GM21367 (cell line): Measurements from ENCODE around the gene C2CD4C.
"Not testable (repeated sequence)": the region's sequence is repeated elsewhere in the genome, so short reads cannot be mapped to it uniquely, and the experiment has no call there.

Experiments used
- ATAC-seq: cut with Tn5 transposase; IDR thresholded peaks from one replicate; pipeline ENCODE4 v1.9.1; 2021; ENCODE audit not compliant: unreplicated experiment

C2CD4C gene

DNA sequence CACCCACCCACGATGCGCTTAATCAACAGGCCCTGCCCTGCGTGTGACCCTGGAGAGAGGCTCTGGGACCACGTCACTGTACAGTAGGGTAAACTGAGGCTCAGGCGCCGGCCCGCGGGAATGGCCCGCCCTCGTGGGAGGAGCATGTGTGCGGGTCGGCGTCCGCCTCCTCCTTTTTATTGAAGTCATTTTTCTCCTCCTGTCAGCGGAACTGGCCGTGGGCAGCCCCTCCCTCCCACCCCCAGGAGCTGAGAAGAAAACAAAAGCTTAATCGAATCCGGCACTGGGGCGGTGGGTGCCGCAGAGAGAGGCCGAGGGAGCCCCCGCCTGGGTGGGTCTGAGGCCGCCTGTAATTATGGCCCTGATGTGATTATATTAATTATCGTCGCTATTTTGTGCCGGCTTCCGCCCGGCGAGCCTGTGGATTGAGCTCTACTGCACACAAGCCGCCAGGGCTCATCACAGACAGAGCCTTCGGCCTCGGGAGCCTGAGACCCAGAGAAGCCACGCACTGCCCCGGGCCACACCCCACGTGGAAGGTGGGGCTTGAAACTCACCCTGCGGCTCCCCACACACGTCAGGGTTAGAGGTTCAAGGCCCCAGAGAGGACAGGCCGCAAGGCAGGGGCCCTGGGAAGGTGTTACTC is 7.0 kb downstream of the C2CD4C start:
- ATAC-seq, result no peak

DNA sequence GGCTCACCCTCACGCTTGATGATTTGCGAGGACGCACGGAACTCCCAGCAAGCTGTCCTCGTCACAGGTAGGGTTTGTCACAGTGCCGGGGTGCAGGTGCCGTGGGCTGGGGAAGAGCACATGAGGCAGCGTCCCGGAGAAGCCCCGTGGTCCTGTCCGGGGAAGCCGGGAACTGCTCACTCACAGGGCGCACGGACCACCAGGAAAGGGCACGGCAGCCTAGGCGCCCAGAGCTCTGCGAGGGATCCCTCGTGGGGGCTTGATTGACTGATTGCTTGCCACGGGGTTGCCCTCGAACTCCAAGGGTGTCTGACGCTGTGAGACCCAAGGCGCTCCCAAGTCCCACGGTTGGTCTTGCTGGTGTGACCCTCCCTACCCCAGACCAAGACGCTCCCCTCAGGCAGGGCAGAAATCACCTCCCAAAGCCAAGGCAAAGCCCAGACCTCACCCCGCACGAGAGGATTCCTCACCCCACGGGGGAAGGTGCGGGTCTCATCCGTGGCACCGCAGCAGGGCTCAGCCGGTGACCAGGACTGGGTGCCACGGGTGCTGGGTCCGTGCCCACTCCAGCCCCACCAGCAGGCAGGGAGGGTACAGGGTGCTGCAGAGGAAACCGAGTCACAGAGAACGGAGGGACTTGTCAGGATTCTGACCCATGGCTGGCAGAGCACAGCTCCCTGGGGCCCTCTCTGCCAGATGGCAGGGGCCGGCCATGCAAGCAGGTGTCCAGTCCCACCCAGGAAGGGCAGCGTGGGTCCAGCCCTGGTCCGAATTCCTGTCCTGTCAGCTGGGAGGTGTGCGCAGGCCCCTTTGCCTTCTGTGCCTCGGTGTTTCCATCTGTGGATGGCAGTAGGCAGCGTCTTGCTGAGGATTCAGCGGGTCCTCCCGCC is 7.7 kb downstream of the C2CD4C start:
- ATAC-seq, result no peak

DNA sequence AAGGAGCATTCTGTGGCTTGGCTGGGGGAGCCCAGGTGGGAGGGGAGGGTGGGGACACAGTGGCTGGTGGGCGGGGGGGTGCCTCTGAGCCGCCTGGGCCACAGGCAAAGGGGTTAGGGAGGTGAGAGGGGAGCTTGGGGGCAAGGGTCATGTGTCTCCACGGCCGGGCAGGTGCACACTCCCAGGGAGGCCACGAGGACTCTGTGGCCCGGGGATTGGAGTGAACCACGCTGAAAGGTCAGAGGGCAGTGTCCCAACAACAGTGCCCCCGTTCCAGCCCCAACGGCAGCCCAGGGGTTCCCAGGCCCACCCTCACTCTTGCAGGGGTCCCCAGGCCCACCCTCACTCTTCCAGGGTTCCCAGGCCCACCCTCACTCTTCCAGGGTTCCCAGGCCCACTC is 9.6 kb downstream of the C2CD4C start:
- no peak for ATAC-seq

DNA sequence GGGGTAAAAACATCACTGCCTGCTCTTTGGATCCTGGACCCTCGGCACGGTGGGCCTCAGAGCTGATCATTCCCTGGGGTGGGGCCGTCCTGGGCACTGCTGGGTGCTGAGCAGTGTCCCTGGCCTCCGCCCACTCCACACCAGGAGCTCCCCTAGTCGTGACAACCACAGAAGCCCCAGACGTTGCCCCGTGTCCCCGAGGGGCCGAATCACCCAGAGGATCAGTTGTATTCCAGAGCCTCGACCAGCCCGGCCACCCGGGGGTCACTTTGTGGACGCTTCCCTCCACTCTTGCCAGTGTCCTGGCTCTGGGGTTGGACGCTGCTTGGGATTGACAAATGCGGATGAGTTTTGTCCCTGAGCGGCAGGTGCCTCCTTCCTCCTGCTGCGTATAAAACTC is 10.2 kb downstream of the C2CD4C start:
- ATAC-seq, result no peak

DNA sequence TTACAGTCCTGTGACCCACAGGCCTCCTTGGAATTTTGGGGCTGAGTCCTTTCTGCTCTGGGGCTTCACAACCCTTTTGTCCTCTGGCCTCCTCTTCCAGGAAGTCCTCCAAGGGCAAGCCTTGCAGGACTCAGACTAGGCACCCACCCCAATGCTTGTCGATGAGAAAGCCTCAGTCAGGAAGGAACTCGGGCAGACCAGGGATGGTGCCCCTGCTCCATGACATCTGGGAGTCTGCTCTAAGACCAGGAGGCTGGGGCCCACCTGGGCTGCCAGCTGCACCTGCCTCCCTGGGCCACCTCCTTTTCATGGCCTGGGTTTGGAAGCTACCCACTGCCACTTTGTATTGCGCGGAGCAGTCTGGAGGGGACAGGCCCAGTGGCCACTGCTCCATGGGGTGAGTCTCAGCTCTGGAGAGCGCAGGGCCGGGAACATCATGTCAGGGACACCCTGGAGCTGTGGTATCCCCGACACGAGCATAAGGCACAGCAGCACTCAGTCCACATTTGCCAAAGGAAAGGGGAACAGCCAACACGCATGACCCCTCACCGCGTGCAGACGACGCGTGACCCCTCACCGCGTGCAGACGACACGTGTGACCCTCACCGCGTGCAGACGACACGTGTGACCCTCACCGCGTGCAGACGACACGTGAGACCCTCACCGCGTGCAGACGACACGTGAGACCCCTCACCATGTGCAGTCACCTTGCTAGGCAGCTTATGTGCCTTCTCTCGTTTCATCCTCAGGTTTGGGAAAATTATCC is 10.8 kb downstream of the C2CD4C start:
- no peak for ATAC-seq

DNA sequence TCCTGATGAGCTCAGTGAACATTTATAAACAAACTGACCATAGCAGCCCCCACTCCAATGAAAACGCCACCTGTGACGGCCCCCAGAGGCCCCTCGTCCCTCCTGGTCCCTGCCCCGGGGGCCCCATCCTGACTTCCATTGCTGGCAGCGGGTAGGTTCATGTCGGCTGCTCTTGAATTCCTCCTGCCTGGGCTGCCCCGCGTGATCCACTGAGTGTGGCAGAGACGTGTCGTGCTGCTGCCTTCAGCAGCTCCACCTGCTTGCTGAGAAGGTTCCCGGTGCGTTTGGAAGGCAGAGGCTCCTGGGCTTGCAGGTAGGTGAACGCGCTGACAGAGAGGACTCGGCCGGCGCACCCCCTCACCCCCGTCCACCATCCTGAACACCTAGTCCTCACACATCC is 11.6 kb downstream of the C2CD4C start:
- no peak for ATAC-seq

DNA sequence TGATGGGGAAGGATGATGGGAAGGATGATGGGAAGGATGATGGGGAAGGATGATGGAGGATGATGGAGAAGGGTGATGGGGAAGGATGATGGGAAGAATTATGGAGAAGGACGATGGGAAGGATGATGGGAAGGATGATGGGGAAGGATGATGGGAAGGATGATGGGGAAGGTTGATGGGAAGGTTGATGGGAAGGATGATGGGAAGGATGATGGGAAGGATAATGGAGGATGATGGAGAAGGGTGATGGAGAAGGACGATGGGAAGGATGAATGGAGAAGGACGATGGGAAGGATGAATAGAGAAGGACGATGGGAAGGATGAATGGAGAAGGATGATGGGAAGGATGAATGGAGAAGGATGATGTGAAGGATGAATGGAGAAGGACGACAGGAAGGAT is 13.5 kb downstream of the C2CD4C start:
- no peak for ATAC-seq

DNA sequence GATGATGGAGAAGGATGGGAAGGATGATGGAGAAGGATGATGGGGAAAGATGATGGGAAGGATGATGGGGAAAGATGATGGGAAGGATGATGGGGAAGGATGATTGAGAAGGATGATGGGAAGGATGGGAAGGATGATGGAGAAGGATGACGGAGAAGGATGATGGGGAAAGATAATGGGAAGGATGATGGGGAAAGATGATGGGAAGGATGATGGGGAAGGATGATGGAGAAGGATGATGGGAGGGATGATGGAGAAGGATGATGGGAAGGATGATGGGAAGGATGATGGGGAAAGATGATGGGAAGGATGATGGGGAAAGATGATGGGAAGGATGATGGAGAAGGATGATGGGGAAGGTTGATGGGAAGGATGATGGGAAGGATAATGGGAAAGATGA is 14.1 kb downstream of the C2CD4C start:
- ATAC-seq, result not testable (repeated sequence)

DNA sequence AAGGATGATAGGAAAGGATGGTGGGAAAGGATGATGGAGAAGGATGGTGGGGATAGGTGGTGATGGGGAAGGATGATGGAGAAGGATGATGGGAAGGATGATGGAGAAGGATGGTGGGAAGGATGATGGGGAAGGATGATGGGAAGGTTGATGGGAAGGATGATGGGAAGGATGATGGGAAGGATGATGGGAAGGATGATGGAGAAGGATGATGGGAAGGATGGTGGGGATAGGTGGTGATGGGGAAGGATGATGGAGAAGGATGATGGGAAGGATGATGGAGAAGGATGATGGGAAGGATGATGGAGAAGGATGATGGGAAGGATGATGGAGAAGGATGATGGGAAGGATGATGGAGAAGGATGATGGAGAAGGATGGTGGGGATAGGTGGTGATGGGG is 15.4 kb downstream of the C2CD4C start:
- ATAC-seq, result not testable (repeated sequence)

DNA sequence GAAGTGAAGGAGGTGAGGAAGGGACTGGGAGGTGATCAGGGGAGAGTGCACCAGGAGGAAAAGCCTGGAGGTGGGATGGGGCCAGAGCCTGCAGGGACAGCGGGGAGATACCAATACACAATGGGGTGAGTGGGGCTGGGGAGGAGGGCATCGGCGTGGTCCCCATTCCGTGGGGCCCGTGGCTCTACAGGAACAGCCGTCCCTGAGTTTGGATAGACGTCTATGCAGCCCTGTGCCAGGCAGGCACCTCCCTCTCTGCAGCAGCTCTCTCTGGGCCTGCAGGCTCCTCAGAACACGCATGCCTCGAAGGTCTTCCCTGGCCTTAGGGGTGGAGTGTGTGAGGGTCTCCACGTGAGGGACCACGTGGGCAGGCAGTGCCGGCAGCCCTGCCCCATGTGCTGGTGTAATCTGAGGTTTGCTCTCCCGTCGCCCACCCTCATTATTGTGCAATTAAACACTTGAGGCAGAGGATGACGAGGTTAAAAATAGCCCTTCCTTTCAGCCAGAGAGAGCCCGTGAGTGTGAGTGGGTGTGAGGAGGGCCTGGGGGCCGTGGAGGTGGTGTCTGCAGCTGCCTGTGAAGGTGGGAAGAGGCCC is 16.5 kb downstream of the C2CD4C start:
- no peak for ATAC-seq

DNA sequence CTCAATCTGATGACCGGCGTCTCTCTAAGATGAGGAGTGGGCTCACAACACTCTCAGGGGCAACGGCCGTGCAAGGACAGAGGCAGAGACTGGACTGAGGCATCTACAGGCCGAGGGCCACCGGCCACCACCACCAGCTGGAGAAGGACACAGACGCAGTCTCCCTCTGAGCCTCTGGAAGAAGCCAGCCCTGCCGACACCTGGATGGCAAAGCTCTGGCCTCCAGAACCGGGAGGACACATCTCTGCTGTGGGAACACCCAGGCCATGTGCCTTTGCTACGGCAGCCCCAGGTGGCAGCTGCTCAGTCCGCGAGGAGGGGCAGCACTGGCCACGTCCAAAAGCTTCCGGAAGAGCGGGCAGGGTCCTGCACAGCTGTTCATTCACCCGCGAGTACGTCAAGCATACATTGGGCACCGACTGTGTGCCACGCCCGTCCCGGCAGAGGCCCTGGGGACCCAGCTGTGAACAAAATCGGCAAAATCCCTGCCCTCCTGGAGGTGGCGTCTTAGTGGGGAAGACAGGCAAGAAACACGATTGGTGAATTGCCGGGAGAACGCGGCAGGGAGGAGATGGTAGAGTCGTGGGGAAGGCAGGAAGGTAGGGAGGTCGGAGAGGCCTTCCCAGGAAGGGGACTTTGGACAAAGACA is 17.1 kb downstream of the C2CD4C start:
- no peak for ATAC-seq

DNA sequence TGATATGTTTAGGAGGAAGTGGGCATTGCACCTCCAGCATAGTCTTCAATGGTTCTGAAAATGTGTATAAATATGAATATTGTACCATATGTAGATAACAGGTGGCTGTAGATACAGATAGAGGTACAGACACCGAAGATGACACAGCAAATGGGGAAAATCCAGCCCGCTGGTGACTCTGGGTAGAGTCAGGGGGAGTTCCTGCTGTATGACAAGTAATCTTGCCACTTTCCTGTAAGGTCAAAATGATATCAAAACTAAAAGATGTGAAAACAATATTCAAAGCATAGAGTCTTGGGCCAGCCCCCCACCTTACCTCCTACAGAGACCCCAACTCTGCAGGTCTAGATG is 17.8 kb downstream of the C2CD4C start:
- no peak for ATAC-seq

DNA sequence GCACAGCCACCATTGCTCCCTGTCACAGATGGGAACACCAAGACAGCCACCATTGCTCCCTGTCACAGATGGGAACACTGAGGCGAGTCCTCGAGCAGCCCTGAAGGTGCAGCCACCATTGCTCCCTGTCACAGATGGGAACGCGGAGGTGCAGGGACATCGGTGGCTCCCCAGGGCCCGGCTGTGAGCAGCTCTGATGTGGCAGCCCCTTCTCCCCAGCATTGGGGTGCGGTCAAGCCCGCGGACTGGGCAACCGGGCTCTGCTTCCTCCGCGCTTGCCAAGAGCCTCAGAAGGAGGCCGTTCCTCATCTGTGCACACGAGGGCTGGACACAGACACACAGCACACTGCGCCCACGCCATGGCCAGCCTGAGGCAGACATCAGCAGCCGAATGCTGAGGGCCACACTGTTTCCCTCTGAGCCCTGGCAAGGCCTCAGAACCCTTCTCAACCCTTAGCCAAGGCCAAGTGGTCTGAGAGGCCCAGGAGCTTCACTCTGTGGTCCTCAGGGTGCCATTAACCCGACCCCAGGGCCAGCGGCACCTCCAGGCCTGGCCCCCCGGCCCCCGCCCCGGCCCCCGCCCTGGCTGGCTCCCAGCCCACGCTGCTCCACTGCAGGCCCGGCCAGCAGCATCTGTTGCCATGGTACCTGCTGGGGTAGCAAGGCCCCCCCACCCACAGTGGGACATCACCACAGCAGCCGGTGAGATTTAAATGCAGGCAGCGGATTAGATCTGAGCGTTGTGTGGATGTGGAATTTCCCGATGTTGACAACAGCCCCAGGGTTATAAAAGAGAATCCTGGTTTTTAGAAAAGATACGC is 18.4 kb downstream of the C2CD4C start:
- ATAC-seq, result no peak

DNA sequence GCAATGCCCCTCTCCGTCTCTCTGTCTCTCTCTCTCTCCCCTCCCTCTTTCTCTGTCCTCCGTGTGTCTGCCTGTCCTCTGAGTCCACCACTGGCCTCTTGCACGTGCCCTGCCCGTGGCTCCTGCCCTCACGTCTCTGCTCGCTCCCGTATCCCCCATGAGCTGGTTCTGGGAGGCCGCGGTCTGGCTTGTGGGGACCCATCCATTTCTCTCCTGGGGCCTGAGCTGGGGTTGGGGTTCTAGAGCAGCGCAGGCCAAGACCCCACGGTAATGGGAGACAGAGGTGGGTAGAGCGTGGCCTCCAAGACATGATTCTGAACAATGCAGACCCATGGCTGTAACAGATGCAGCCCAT is 19.0 kb downstream of the C2CD4C start:
- no peak for ATAC-seq

DNA sequence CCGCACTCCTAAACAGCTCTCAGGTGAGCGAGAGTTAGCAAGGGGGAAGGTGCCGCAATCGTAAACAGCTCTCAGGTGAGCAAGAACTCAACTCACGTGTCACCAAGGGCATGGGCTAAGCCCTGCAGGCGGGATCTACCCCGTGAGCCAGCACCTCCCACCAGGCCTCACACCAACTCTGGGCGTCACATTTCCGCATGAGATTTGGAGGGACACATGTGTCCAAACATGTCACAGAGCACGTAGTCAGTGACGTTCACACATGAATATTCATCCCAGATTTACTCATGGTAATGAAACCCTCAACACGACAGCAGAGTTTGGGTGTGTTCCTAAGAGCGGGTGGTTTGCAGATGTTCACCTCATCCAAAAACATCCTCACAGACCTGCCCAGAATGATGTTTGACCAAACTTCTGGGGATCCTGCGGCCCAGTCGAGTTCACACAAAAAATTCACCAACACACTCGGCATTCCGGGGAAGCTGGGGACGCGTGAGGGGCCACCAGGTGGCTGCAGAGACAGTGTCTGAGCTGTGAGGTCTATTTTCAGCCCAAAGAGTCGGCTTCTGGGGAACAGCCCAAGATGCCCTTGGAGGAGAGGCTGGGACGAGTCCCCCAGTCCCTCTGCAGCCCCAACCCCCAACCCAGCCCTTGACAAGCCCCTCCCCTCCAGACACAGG is 19.6 kb downstream of the C2CD4C start:
- ATAC-seq, result no peak

DNA sequence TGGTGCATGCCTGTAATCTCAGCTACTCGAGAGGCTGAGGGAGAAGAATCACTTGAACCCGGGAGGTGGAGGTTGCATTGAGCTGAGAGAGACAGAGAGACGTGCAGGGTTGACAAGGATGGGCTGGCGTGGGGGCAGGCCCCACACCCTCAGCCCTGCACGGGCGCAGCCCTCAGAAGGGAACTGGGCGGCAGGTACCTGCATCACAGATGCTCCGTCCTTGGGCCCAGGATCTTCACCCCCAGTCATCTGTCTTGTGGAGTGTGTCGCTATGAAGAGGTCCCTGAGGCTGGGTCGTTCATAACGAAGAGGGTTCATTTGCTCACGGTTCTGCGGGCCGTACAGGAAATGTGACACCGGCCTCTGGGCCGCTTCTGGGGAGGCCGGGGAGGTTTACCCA is 20.3 kb downstream of the C2CD4C start:
- ATAC-seq, result no peak

DNA sequence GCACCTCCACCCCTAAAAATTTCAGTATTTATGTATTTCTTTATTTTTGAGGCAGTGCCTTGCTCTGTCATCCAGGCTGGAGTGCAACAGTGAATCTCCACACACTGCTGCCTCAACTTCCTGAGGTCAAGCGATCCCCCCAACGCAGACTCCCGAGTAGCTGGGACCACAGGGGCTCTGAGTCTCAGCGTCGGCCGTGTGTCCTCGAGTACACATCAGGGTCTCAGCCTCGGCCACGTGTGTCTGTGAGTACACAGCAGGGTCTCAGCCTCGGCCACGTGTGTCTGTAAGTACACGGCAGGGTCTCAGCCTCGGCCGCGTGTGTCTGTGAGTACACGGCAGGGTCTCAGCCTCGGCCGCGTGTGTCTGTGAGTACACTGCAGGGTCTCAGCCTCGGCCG is 21.2 kb downstream of the C2CD4C start:
- ATAC-seq, result no peak

DNA sequence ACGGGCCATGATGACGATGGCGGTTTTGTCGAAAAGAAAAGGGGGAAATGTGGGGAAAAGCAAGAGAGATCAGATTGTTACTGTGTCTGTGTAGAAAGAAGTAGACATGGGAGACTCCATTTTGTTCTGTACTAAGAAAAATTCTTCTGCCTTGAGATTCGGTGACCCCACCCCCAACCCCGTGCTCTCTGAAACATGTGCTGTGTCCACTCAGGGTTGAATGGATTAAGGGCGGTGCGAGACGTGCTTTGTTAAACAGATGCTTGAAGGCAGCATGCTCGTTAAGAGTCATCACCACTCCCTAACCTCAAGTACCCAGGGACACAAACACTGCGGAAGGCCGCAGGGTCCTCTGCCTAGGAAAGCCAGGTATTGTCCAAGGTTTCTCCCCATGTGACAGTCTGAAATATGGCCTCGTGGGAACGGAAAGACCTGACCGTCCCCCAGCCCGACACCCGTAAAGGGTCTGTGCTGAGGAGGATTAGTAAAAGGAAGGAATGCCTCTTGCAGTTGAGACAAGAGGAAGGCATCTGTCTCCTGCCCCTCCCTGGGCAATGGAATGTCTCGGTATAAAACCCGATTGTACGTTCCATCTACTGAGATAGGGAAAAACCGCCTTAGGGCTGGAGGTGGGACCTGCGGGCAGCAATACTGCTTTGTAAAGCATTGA is 22.2 kb downstream of the C2CD4C start:
- ATAC-seq, result not testable (repeated sequence)

DNA sequence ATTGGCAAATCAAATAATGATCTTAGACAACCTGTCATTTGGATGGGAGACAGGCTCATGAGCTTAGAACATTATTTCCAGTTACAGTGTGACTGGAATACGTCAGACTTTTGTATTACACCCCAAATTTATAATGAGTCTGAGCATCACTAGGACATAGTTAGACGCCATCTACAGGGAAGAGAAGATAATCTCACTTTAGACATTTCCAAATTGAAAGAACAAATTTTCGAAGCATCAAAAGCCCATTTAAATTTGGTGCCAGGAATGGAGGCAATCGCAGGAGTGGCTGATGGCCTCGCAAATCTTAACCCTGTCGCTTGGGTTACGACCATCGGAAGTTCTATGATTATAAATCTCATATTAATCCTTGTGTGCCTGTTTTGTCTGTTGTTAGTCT is 22.8 kb downstream of the C2CD4C start:
- not testable (repeated sequence) for ATAC-seq
